Osteoblast (primary cell): ENCODE results near the gene SORCS2. TPM values are rescaled to one million over a fixed set of nuclear protein-coding genes. Genes with fewer than 3 reads are reported as not detected.

ENCODE experiments used
- DNase-seq: peaks from one replicate; pipeline ENCODE4 v3.0.0; 2011; ENCODE audit warnings: low spot score, mixed read lengths; ENCODE audit not compliant: insufficient read length; ENCODE audit errors: missing footprints
- H2AFZ ChIP-seq: 2 replicates; pipeline ENCODE4 v1.6.0; 2011; ENCODE audit warnings: mild to moderate bottlenecking, low read length
- H3K27ac ChIP-seq: 2 replicates; pipeline ENCODE4 v1.5.1; 2011; ENCODE audit warnings: mild to moderate bottlenecking, low read depth, low read length, moderate library complexity
- H3K27me3 ChIP-seq: 2 replicates; pipeline ENCODE4 v1.6.0; 2012; ENCODE audit warnings: mild to moderate bottlenecking, control low read depth, inconsistent platforms, low read length, moderate library complexity; ENCODE audit not compliant: insufficient read depth
- H3K36me3 ChIP-seq: 2 replicates; pipeline ENCODE4 v1.5.1; 2011; ENCODE audit warnings: mild to moderate bottlenecking, low read length, control low read depth, moderate library complexity; ENCODE audit not compliant: insufficient read depth
- H3K4me1 ChIP-seq: 2 replicates; pipeline ENCODE4 v1.5.1; 2011; ENCODE audit warnings: mild to moderate bottlenecking, low read length, control low read depth, moderate library complexity; ENCODE audit not compliant: insufficient read depth
- H3K4me2 ChIP-seq: 2 replicates; pipeline ENCODE4 v1.6.0; 2011; ENCODE audit warnings: mild to moderate bottlenecking, low read length; ENCODE audit not compliant: insufficient read depth
- H3K4me3 ChIP-seq: fragments of 200-600 bp; sonication (generic); 3 replicates; pipeline ENCODE4 v1.5.1; 2012; ENCODE audit warnings: mild to moderate bottlenecking, low read length, inconsistent platforms; ENCODE audit not compliant: insufficient read depth
- H3K79me2 ChIP-seq: 2 replicates; pipeline ENCODE4 v1.6.0; 2012; ENCODE audit warnings: mild to moderate bottlenecking, low read length, control low read depth, inconsistent platforms; ENCODE audit not compliant: insufficient read depth
- H3K9me3 ChIP-seq: 2 replicates; pipeline ENCODE4 v1.5.1; 2011; ENCODE audit warnings: low read depth, low read length, control low read depth
- H4K20me1 ChIP-seq: 2 replicates; pipeline ENCODE4 v1.6.0; 2012; ENCODE audit warnings: mild to moderate bottlenecking, low read length, control low read depth; ENCODE audit not compliant: insufficient read depth
- total RNA-seq: library from RNA; depleted of rRNA; stranded (reverse); fragments of >200 nt; gene quantifications from 2 replicates; pipeline ENCODE4 v1.2.3, GENCODE V29; 2012
- TF ChIP-seq, protein P1 (sequence below): IDR thresholded peaks from 2 replicates; pipeline ENCODE4 v1.5.1; 2011; ENCODE audit warnings: mild to moderate bottlenecking, low read depth, low read length, moderate library complexity; ENCODE audit errors: extremely low read depth

The SORCS2 gene
- total RNA-seq, 1 donor, result 9.0 TPM

DNA sequence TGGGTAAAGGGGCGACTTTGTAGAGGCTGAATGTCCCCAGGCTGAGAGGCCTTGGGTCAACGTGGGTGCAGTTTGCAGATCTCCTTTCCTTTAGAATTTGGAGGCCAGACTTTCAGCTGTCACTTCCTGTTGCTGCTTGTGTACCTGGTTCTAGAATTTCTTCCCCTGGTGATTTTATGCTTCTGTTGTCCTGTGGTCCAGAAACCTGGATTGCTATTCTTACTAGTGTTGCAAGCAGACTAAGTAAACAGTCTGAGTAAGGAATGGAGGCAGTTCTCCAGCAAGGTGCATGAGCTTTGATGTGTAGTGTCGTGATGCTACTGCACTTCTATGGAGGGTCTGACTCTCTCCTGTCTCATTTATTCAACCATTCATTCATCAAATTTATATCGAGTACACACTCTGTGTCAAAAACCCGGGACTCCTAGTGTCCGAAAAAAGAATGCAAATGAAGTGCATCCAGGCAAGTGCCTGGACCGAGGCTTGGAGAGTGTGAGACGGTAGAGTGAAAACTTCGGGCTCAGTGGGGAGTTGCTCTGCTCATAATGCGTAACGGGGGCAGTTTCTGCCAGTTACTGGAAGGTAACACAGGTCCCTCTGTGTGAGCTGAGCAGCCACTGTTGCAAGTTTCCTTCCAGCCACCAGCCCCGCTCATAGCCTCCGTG lies 83.3 kb downstream of the SORCS2 start:
- no peak for DNase-seq

GRCh38 chr4:7276515-7276914 lies 84.2 kb downstream of the SORCS2 start:
- TF ChIP-seq, protein P1, sequence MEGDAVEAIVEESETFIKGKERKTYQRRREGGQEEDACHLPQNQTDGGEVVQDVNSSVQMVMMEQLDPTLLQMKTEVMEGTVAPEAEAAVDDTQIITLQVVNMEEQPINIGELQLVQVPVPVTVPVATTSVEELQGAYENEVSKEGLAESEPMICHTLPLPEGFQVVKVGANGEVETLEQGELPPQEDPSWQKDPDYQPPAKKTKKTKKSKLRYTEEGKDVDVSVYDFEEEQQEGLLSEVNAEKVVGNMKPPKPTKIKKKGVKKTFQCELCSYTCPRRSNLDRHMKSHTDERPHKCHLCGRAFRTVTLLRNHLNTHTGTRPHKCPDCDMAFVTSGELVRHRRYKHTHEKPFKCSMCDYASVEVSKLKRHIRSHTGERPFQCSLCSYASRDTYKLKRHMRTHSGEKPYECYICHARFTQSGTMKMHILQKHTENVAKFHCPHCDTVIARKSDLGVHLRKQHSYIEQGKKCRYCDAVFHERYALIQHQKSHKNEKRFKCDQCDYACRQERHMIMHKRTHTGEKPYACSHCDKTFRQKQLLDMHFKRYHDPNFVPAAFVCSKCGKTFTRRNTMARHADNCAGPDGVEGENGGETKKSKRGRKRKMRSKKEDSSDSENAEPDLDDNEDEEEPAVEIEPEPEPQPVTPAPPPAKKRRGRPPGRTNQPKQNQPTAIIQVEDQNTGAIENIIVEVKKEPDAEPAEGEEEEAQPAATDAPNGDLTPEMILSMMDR, result no peak
- H2AFZ ChIP-seq, result no peak overlapping the region
- no peaks in the 10 kb centered on the region for H3K9me3 ChIP-seq
- no peaks in the 10 kb centered on the region for H3K79me2 ChIP-seq
- H3K4me1 ChIP-seq, result no peaks in the 10 kb centered on the region
- no peak for DNase-seq
- H3K27me3 ChIP-seq, result peaks cover 10% of the 10 kb centered on the region
- H3K27ac ChIP-seq, result no peak overlapping the region
- no peak overlapping the region for H3K4me2 ChIP-seq
- H3K36me3 ChIP-seq, result no peaks in the 10 kb centered on the region
- no peak overlapping the region for H3K4me3 ChIP-seq
- H4K20me1 ChIP-seq, result no peaks in the 10 kb centered on the region

More for the DNA sequence above, 83.3 kb downstream of the SORCS2 start:
- H3K4me1 ChIP-seq, result no peaks in the 10 kb centered on the region
- H3K36me3 ChIP-seq, result no peaks in the 10 kb centered on the region
- H3K4me2 ChIP-seq, result no peak overlapping the region
- TF ChIP-seq, protein P1, result no peak
- H3K4me3 ChIP-seq, result no peak overlapping the region
- no peaks in the 10 kb centered on the region for H3K79me2 ChIP-seq
- no peak overlapping the region for H2AFZ ChIP-seq
- no peak overlapping the region for H3K27ac ChIP-seq
- H3K9me3 ChIP-seq, result peaks cover 3% of the 10 kb centered on the region
- no peaks in the 10 kb centered on the region for H4K20me1 ChIP-seq
- H3K27me3 ChIP-seq, result peaks cover 11% of the 10 kb centered on the region

GRCh38 chr4:7278071-7278765 lies 85.9 kb downstream of the SORCS2 start:
- Histone ChIP-seq H4K20me1 (no peaks in the 10 kb centered on the region), H3K79me2 (no peaks in the 10 kb centered on the region), H3K4me3 (no peak overlapping the region), H3K36me3 (no peaks in the 10 kb centered on the region), H3K9me3 (no peaks in the 10 kb centered on the region), H3K27me3 (peaks cover 2% of the 10 kb centered on the region), H3K4me1 (no peaks in the 10 kb centered on the region), H3K27ac (no peak overlapping the region), H2AFZ (no peak overlapping the region), H3K4me2 (no peak overlapping the region)
- TF ChIP-seq, protein P1, result no peak
- no peak for DNase-seq

GRCh38 chr4:7278981-7279380 lies 86.6 kb downstream of the SORCS2 start:
- DNase-seq, result no peak
- no peak overlapping the region for H3K27ac ChIP-seq
- no peaks in the 10 kb centered on the region for H4K20me1 ChIP-seq
- no peaks in the 10 kb centered on the region for H3K36me3 ChIP-seq
- H3K79me2 ChIP-seq, result no peaks in the 10 kb centered on the region
- no peak overlapping the region for H3K4me2 ChIP-seq
- TF ChIP-seq, protein P1, result no peak
- H3K27me3 ChIP-seq, result no peaks in the 10 kb centered on the region
- no peak overlapping the region for H2AFZ ChIP-seq
- H3K4me3 ChIP-seq, result no peak overlapping the region
- H3K4me1 ChIP-seq, result no peaks in the 10 kb centered on the region
- no peaks in the 10 kb centered on the region for H3K9me3 ChIP-seq
